NOMO-1 treated with dmso at 0.1 percent for 144 hours (cell line): ENCODE results near the gene KSR1.

Source experiments
- DNase-seq: peaks from one replicate; lab custom pipeline; 2025; ENCODE audit not compliant: unreplicated experiment; lab: John Stamatoyannopoulos, UW

Gene KSR1

DNA sequence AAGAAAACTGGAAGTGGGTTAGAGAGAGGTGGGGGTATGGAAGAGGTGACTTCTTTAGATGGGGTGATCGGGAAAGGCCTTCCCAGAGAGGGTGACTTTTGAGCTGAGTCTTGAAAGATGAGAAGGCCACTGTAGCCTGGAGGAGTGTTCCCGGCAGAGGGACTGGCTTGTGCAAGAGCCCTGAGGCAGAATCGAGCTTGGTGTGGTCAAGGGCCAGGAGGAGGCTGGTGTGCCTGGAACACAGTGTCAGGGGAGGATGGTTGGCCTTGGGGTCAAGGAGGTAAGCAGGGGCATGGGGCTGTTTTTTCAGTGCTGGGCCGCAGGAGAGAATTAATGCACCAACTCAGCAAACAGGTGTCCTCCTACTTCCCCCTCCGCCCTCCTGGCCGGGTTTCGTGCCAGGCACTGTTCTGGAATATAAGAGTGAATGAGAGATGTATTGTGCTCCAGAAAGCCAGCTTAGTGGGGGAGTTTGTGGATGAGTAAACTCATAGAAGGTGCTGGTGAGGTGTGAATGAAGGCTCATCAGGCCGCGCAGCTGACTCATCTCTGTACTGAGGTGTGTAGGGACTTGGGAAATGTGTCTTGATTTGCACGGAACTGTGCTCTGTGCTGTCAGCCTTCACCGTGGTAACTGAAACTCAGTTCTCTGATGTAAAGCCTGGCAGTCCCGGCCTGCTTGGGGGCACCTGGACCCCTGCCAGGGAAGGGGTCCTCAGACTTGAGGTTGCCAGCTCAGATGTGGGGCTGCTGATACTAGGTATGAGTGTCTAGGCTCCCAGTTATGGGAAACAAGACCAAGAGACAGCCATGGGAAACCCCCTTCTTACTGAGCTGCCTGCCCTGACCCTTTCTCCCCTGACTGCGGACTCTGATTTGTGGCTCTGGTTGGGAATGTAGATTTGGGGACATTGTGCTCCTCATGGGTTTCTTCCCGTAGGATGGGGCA lies 15.3 kb downstream of the KSR1 start:
- DNase-seq = no peak

DNA sequence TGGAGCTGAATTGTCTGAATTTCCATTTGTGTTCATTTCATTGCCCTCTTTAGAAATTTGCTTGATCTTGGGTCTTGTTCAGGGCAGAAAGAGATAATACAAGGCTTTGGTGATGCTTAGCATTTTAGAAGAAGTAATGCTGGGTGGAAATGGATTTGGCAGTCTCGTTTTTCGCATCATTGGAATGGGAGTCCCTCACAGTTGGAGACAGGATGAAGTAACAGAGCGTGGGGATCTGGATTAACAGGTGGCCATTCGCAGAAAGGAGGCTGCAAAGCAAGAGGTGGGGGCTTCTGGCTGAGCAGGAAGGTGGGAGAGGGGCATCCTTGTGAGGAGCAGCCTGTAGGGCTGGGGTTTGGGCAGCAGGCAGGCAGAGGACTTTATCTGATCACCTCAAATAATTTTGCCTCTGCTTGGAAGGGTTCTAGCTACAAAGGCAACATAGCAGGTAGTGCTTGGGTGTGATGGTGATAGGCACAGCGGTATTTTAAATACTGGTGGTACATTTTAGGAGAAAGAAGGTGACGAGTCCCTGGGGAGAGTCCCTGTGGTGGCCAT lies 17.0 kb downstream of the KSR1 start:
- no peak for DNase-seq

DNA sequence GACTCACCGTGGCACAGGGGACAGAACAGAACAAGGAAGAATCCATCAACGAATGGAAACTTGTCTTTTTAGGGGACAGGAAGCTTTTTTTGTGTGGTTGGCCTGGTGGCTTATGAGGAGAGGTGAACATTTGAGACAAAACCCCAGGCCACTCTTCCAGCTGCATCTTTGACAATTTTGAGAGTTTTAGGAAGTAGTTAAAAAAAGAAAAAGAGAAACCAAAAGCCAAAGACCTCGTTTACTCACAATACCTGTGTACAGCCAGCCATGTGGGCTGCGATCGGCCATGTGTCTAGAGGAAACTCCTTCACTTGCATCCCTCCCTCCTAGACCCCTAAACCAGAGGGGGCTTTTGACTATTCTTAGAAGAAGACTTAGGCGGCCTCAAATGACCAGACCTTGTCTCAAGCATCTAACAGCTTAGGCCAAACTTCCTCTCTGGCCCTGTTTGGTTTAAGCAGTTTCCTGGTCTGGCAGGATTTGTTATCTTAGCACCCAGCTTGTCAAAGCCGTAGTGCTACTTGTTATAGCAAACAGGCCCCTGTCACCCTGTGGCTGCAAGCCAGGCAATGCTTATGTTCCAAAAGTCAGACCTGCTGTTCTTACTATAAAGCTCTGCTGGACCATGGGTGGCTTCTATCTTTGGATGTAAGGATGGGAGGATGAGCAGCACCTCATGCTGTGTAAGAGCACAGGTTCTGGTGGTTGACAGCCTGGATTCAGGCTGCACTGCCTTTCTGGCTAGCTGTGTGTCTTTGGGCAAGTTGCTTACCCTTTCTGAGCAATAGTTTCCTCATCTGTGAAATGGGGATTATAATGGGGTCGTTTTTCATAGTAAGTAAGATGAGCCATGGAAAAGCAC lies 17.7 kb downstream of the KSR1 start:
- peak; percentile 59 for DNase-seq

DNA sequence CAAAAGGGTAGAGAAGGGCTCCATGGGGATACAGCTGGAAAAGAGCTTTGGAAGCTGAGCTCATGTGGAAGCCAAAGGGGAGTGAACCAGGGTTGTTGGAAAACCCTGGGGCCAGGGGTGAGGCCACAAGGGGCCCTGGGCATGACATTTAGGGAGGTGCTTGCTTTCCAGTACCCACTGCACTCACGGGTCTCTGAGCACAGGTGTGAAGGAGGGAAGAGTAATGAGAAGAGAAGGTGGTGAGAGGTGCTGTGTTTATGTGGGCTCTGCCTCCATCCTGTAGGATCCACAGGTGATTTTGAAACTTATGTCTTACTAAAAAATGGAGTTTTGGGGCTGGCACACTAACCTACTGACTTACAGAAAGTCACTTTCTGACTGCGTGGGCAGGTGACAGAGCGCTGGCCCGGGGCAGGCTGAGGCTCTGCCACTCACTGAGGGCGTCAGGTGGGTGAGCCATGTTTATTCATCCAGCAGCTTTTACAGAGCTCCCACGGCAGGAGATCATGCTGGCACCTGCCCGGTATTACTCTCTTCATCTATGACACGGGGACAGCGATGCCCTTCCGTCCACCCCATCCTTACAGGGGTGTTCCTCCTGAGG lies 18.9 kb downstream of the KSR1 start:
- DNase-seq = no peak

DNA sequence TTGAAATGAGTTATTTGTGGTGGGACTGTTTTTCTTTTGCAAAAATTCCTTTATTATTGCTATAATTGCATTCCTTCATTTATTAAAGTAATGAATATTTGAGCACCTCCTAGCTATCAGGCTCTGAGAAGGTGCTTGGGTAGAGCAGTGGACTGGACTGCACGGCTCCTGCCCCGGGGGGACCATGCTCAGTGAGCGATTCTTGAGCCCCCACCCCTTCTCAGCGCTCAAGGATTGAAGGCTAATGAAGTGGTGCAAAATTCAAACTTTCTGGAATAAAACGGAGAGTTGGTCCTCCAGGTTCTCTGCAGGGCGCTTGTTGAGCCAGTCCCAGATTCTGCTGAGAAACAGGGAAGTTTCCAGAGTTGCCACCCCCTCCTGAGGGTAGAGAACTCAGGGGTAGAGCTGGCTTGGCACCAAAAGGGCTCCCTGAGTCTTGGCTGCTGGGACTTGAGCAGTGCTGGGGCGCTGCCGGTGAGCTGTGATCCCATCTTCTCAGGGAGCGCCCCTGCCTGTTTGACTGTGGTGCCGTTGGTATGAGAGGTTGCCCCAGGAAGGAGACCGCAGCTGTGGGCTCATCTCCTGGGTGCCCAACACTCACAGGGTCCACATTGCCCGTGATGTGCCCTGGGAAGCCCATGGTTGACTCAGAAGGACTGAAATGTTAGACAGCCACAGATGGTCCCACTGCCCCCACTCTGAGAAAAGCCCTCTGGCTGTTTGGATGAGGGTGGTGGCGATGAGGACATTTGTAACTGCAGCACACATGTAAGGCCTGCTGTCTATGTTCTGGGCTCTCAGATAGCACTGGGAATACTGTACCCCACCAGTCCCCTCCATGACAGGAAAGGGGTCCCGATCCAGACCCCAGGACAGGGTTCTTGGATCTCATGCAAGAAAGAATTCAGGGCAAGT lies 20.0 kb downstream of the KSR1 start:
- DNase-seq = no peak

DNA sequence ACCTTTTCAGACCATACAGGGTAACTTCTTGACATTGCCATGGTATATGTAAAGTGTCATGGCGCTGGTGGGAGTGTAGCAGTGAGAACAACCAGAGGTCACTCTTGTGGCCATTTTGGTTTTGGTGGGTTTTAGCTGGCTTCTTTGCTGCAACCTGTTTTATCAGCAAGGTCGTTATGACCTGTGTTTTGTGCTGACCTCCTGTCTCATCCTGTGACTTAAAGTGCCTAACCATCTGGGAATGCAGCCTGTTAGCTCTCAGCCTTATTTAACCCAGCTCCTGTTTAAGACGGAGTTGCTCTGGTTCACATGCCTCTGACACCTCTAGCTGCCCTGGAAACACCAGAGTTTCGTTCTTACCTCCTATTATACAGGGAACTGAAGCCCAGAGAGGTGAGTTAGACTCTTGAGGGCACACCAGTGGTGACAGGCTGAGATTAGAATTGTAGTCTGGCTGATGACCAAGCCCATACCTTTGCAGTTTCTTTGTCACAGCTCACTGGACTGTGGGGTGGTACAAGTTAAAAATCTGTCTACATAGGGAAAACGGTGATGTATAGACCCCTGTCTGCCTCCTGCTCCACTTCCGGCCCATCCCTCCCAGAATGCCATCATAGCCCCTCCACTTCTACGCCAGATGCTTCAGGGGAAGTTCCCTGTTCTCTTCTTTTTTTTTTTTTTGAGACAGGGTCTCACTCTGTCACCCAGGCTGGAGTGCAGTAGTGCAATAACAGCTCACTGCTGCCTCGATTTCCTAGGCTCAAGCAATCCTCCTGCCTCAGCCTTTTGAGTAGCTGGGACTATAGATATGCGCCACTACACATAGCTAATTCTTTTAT lies 21.0 kb downstream of the KSR1 start:
- no peak for DNase-seq

DNA sequence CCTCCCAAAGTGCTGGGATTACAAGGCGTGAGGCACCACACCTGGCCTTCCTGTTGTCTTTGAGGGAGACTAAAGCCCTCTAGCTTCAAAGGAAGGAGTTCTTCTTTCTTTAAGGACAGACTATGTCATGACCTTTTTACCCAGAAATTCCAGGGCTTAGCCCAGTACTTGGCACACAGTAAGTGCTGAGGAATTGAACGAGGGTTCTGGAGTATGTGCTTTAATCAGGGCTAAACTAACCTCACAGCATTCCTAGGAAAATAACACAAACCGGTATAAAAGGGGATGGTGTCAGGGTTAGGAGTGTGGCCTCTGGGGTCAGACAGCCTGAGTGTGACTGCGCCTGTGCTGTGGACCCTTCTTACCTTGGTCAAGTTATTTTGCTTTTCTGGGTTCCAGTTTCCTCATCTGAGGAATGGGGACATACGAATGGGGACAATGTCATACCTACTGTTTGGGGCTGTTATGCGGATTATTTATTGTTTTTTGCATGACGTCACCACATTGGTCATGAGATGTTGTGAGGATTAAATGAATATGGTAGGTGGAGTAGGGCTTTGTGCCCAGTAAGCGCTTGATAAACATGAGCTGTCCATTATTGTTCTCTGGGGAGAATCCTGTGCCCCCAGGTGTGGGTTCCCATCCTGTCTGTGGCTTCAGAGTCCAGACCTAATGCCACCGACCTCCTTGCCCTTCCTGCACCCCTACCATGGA lies 21.9 kb downstream of the KSR1 start:
- no peak for DNase-seq

DNA sequence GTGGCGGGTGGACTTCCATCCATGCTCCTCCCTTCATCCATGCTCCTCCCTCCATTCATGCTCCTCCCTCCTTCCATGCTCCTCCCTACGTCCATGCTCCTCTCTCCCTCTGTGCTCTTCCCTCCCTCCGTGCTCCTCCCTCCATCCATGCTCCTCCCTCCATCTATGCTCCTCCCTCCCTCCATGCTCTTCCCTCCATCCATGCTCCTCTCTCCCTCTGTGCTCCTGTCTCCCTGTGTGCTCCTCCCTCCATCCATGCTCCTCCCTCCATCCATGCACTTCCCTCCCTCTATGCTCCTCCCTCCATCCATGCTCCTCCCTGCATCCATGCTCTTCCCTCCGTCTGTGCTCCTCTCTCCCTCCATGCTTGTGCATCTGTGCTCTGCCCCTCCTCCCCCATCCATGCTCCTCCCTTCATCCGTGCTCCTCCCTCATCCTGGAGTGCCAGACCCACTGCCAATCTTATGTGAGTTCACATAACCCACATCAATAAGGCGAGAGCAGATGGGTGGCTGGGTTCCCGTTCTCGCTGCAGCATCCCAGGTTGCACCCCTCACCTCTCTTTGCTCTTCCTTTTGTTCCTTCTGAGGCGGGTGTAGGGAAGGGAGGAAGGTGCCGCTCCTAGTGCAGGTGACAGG lies 22.8 kb downstream of the KSR1 start:
- DNase-seq = no peak

DNA sequence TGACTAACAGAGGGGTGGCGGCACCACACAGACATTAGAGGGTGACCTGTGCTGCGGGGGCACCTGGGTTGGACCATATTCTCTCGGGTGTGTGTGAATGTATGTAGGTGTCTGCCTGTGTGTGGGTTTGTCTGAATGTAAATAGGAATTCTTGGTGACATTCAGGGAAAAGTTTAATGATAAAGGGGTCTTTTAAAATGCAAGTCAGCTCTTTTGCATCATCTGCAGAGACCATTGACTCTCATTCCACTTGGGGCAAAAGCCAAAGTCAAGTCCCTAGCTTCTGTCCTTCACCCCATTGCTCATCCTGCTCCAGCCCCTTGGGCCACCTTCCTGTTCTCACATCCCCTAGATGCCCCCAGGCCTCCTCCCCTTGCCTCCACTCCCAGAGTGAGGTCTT lies 23.6 kb downstream of the KSR1 start:
- no peak for DNase-seq

DNA sequence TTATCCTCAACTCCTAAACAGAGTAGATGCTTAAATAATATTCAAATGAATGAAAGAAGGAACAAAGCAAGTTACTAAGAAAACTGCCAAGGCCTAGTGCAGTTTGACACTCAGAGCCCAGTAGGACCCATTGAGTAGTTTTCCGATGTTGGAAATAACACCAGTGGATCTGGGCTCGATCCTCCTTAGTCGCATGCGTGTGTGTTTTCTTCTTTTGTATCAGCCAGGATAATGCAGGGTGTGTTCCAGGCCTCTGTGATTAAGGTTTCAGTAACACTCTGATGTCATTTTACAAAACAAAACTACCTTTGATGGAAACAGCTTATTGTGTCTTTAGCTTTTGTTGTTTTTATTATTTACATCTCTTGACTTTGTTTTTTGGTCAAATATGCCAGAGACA lies 24.5 kb downstream of the KSR1 start:
- no peak for DNase-seq

DNA sequence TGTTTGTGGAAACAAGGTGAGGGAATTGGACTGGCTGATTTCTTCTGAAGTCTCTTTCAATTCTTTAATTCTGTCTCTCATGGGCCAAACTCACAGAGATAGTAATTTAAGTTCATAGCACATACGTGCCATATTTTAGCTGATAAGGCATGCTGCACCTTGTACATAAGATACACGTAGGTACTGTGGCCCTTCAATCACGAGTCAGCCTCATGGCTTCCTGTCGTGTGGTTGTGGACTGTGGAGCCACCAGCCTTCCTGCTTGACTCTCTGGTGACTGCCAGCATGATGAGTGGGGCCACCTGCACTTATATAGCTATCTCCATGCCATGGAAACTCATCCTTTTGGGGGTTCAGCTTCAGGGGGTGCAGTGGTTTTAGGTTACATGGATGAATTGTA lies 25.1 kb downstream of the KSR1 start:
- no peak for DNase-seq

DNA sequence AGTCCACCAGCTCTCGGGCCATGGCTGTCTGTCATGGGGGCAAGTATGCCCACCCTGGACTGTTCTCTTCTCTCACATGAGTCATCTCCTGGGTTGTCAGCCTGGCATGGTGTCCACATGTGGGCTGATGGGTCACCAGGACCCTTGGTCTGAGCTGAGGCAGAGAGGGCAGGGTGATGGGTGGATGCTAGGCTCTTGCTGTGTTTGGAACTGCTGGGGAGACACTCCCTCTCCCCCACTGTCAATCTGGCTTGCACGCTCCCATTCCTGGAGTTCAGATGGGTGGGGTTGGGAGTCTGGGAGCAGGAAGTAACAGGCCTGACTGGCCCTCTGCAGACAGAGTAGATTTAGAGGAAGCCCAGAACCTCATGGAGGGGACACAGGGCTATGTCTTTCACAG lies 28.9 kb downstream of the KSR1 start:
- DNase-seq = no peak

DNA sequence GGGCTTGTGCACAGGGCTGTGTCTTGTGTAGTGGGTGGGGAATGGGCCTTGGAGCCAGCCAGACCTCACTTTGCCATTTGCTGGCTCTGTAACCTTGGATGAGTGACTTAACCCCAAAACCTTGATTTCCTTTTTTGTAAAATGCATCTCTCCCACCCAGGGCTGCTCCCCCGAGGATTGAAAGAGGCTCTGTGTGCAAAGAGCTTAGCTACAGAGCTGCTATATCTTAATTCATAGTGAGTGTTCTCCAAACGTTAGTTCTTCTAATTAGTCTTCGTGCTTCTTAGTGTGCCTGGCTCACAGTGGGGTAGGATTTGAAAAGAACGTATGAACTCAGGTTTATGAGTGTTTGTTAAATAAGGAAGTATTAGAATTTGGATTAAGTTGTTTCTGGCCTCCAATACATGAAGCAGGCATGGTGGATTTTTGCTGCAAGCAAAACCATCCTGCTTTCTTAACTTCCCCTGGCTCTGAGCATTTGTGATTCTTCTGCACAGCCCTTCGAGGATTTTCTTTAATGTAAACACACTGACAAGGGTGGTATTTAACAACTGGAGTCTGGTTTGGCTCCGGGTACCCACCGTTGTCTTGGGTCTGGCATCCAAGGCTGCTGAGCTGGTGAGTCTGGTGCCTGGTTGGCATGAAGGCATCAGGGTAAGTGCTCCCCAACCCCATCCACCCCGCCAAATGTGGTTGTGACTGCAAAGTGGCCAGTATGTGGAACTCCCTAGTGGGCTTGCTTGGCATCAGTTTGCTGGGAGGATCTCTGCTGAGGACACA lies 29.7 kb downstream of the KSR1 start:
- no peak for DNase-seq

DNA sequence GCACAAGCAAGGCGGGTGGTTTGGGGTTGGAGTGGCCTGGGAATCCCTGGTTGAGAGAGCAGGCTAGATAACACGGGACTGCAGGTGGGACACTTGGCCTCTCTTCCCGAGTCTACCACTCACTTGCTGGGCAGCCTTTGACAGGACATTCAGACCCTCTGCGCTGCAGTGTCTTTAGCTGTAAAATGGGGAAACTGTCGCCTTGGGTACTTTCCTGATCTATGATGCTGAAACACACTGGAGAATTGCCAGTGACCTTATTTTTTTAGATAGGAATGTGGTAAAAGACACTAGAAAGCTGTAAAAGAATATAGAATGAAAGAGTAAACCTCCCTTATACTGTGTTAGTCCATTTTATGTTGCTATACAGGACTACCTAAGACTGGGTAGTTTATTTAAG lies 30.5 kb downstream of the KSR1 start:
- DNase-seq = no peak

DNA sequence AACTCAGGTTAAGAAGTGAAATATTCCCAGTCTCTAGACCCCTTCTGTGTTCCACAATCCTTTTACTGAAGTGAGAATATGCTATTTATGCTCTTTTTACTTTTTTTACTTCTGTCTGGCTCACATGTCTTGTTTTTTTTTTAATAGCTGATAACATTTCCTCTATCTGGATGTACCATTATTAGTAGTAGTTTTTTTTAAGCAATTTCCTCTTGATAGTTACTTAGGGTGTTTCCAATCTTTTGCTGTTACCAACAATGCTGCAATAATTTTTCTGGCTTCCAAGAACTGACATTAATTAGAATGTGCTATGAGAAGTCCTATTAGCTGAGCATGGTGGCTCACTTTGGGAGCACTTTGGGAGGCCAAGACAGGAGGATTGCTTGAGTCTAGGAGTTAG lies 32.0 kb downstream of the KSR1 start:
- no peak for DNase-seq

DNA sequence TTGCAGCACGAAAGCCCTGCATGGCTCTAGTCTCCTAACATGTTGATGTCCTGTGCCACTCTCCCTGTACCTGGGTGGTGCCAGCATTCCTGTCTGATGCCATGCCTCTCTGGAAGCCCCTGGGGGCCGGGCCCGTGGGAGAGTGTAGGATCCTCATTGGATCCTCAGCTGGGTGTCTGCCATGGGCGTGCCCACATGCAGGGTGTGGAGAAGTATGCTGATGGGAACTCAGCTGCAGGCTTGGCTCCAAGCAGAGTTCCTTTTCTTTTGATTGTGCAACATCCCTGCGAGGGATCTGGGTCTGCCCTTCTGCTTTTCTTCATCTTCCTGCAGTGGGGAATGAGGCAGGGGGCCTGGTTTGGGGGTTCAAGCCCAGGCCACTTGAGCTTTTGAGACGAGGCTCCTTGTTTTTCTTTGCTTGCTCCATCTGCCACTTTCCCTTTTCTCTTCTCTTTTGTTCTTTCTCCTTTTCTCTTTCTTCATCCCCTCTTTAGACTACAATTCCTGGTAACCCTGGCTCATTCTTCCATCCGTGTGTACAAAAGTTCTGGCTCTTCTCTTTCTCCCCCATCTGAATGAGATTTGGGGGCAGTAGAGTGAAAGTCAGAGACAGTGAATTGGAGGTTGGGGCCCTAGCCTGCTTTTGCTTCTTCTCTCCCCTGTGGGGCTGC lies 32.9 kb downstream of the KSR1 start:
- DNase-seq = no peak

DNA sequence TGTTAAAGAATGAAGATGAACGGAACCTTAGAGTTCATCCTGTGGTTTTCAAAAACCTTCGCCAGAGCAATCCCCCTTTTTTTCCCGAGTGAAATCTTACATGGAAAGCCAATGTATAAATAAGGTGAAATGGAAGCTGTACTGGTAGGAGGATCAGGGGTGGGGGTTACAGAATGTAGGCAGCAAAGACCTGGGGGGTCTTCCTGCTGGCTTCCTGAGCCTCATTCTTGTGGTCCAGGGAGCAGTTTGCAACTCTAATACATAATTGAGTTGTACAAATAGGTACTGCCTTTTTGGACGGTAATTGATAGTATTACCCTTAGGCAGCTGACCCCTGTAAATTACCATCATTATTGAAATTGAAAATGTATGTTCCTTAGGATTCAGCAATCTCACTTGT lies 34.1 kb downstream of the KSR1 start:
- DNase-seq = no peak
